ENCODE results near the gene RFLNA.

The RFLNA gene

DNA sequence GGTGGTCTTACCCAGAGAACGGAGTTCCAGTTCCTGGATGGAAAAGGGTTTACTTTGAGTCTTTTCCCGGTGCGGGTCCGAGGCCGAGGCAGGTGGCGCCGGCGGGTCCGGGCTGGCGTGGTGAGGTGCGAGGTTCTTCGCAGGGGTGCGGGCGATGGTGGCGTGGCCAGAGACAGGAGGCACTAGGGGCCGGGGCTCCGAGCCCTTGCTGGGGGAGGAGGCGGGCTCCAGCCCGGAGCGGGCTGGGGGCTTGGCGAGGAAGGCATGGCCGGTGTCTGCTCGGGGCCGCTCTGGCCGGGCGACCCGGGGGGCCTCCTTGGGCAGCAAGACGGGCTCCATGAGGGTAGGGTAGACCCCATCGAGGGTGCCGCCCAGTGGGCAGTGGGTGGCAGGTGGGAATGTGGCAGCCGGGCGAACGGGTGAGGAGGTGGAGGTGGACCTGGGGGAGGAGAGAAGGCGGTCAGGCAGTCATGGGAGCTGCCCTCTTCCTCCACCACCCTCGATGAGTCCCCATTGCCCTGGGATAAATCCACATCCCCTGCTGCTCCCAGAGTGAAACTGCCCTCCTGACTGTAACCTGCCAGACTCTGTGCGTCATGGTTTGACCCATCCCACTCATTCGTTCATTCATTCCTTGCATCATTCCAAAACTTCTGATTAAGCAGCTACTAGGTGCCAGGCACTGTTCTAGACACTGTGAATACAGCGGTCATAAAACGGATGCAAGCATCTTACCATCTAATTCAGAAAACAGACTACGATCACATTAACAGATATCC lies 42.0 kb downstream of the RFLNA start:
- DNase-seq (ENCODE audit: low read depth in 3 of 3) = no peak

DNA sequence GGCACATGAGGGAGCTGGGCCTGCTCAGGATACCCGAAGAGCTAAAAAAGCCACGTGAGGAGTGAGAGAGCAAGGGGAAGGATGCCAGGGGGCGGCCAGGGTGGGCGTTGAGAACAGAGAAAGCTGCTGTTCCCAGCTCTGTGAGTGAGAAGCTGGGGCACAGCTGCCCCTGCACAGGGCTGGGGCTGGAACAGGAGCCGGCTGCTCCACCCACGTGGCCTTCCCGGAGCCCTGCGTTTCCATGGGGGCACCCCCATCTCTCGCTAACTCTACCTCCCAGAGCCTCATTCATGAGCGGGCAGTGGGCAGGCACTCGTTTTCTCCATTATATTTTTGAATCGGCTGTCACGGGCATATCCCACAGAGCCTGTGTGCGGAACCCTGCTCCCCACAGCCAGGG lies 42.7 kb downstream of the RFLNA start:
- DNase-seq (ENCODE audit: low read depth in 3 of 3) = no peak

DNA sequence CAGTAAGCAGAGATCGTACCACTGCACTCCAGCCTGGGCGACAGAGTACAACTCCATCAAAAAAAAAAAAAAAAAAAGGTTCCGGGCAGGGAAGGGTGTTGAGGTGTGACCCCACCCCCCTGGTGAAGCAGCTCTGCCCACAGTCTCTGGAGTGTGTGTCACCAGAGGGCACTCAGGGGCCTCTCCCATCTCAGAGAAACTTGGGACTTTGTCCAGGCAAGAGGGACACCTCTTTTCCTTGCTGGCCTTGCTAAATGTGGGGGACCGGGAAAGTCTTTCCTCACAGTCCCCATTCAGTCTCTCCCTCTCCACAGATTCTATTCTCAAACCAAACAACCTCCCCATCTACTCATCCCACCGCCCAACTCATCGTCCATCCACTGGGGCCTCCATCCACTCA lies 43.6 kb downstream of the RFLNA start:
- no peak for DNase-seq (ENCODE audit: low read depth in 3 of 3)

DNA sequence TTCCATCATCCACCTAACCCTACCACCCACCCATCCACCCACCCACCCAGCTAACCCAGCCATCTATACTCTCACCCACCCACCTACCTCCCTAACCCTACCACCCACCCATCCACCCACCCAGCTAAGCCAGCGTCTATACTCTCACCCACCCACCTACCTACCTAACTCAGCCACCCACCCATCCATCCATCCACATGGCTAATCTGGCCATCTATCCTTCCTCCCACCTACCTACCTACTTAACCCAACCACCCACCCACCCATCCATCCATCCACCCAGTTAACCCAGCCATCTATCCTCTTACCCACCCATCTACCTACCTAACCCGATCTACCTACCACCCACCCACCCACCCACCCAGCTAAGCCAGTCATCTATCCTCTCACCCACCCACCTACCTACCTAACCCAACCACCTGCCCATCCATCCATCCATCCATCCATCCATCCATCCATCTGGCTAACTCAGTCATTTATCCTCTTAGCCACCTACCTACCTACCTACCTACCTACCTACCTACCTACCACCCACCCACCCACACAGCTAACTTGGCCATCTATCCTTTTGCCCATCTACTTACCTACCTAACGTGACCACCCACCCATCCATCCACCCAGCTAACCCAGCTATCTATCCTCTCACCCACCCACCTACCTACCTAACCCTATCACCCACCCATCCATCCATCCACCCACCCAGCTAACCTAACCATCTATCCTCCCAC lies 44.1 kb downstream of the RFLNA start:
- no peak for DNase-seq (ENCODE audit: low read depth in 3 of 3)

DNA sequence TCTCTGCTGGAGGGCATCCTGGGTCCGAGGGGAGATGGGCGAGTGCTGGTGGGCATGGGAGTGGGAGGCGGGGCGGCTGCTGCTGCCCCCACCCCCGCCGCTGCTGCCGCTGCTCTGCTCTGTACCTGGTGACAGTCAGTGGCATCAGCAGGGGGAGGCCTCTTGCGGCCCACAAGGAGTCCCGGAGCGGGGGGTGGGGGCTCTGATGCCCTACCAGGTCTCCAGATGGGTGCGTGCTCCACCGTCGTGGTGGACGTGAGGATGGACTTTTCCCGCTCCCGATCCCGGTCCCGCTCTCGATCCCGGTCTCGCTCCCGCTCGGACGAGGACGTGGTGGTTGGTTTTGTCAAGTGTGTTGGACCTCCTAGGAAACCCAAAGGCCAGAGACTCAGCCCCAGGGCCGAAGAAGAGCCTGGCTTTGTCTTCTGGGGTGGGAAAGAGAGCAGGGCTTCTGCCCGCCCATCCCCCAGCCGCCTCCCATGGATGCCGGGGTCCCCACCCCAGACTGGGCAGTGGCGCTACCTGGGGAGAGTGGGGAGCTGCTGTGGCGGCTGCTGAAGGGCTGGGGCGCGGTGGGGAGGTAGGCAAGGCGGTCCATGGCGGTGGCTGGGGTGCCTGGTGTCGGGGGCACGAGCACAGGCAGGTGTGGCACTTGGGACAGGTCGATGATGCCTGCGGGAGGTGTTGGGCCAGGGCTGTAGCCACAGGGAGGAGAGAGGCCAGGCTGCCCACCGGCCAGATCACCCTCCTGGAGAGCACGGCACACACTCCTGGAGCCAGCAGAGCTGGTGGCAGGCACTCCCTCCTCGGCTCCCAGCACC lies 45.4 kb downstream of the RFLNA start:
- DNase-seq (ENCODE audit: low read depth in 3 of 3) = no peak

DNA sequence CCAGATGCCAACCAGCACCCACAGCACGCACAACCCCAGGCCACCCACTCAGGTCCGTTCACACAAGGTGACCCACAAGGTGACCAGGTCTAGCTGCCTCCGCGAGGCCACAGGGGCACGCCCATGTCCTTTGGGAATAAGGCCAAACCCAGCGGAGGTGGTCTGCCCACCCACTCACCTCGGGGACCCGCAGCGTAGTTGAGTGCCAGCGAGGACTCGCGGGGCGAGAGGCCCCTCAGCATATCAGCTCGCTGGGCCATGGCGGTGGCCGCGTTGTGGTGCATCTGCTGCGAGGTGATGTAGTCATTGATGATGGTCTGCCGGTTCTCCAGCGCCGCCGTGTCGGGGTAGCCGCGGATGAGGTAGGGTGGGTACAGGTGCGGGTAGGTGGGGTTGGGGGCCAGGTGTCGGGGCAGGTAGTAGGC lies 46.8 kb downstream of the RFLNA start:
- DNase-seq (ENCODE audit: low read depth in 3 of 3) = no peak

DNA sequence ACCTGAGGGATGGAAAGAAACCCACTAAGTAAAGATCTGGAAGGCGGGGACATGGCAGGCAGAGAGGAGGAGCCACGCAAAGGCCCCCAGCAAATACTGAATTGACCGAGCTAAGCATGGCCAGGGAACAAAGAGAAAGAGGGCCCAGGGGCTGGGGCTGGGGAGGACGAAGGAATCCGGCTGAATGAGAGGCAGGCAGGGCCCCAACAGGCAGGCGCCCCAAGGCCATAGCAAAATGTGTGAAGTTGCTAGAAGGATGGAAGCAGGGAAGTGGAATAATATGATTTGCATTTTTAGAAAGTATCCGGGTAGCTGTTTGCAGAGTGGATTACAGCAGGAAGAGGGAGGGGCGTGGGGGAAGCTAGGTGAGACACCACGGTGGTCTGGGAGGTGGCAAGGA lies 49.1 kb downstream of the RFLNA start:
- DNase-seq (ENCODE audit: low read depth in 3 of 3) = no peak

DNA sequence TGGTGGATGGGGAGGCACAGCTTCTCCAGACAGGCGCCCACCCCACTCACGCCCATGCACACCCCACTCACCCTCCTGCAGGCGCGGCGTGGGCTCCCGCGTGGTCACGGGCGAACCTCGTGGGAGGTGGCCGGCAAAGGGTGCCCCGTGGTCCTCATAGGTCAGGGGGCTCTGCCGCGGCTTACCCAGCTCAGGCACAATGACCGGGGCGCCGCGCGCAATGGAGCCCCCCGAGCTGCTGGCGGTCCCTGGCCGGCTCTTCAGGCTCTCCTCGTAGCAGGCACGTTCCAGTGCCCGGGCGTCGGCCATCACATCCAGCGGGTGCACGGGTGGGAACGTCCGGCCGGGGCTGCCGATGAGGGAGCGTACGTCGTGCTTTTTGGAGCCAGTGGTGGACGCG lies 49.6 kb downstream of the RFLNA start:
- DNase-seq (ENCODE audit: low read depth in 3 of 3) = no peak

DNA sequence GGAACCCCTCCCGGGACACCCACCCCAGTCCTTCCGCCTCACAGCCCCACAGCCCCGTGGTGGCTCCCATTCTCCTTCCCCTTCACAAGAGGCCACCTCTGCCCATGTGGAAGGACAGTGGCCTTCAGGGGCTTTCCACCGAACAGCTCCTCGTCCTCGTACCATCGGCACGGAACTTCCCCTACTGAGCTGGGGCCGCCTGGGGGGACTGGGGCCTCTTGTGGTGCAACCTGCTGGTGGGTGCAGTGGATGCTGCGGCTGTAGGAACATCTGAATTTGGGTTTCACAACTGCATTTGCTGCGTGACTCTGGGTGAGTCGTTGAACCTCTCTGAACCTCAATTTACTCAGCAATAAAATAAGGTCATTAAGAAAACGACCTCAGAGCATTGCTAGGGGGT lies 50.9 kb downstream of the RFLNA start:
- DNase-seq (ENCODE audit: low read depth in 3 of 3) = no peak

DNA sequence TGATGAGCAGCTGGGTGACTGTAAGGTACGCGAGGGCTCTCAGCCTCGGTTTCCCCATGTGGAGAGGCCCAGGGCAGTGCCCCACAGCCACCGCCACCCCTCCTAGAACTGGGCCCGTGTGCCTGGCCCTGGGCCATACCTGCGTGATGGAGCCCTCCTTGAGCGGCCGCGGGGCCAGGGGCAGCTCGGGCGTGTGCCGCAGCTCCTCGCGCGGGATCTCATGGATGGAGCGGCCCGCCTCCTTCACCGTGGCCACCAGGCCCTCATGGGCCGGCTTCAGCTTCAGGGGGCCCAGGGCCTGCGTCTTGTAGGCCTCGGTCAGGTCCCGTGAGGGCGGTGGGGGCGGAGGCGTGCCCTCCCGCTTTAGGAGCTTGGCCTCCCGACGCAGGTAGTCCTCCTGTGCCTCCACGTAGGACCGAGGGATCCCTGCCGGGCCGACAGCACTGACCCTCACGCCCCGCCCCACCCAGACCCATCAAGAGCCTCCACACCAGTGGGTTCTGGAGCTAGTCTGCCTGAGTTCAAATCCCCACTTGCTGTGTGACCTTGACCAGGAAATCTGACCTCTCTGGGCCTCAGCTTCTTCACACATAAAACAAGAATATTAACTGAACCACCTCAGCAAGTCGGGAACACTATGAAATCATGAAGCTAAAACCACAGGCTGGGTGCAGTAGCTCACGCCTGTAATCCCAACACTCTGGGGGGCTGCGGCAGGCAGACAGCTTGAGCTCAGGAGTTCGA lies 51.7 kb downstream of the RFLNA start:
- no peak for DNase-seq (ENCODE audit: low read depth in 3 of 3)

DNA sequence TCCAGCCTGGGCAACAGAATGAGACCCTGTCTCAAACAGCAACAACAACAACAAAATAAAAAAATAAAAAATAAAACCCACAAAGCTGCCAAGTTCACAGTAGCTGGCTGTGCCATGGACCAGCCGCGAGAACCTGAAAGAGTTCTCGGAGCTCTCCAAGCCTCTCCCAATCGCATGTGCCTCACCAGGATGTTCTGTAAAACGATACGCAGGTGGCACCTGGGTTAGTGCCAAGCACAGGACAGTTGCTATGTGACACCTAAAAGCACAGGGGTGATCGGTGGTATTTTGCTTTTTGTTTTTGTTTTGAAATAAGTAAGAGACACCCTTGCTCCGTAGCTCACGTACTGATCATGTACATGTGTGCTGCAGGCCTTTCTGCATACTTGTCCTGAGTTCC lies 52.4 kb downstream of the RFLNA start:
- no peak for DNase-seq (ENCODE audit: low read depth in 3 of 3)

DNA sequence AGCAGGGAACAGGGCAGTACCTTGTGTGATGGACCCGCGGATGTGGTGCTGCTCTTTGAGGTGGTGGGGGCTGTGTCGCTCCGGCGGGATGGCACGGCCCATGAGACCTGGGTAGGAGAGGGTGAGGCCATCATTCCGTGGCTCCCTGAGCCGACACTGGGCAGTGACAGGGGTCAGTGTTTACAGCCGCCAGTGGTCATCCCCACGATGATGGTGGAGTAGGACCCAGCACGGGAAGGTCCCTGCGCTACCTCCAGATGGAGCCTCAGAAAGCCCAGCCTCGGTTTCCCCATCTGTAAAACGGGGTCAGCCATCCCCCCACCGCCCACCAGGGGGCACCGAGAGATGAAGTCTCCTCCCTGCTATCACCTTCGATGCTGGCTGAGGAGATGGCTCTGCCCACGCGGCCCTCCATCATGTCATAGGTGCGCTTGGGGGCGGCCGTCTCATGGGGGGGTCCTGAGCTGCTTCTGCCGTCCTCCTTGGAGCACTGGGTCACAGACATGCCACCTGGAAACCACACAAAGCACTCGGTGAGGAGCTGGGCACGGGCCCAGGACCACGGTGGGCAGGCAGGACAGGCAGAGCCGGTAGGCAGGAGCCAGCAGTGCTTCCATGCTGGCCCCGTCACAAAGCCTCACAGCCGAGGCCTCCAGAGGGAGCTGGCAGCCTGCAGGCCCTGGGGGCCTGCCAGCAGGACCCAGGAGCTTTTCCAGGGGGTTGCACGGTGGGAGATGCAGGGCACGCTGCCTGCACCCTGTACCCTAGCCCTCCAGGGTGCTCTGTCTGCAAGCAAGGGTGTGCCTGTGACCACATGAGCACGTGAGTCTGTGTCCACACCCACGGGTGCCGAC lies 53.1 kb downstream of the RFLNA start:
- DNase-seq (ENCODE audit: low read depth in 3 of 3) = no peak

DNA sequence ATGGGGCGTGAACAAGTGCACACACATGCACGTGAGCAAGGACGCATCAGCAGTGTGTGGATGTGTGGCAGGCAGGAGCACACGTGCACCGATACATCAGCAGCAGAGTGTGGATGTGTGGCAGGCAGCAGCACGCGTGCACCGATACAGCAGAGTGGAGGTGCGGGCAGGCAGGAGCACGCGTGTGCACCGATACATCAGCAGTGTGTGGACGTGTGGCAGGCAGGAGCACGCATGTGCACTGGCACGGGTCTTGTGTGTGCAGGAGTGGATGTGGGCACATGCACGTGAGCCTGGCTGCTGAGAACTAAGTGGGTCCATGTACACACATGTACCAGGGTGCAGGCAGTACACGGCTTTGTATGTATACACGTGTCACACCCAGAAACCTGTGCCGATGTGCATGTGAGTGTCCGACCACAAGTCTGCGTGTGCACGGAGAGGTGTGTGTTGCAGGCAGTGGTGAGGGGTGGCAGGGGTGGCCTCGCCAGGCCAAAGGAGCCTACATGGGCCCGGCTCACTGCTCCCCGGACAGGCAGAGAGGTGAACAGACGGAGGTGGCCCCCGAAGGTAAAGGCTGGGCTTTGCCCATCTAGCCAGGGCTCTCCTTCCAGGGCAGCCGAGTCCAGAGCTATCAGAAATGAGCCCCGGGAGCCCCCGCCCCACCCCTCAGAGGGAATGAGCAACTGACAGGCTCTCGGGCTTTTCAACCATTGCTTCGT lies 53.9 kb downstream of the RFLNA start:
- DNase-seq (ENCODE audit: low read depth in 3 of 3) = no peak

DNA sequence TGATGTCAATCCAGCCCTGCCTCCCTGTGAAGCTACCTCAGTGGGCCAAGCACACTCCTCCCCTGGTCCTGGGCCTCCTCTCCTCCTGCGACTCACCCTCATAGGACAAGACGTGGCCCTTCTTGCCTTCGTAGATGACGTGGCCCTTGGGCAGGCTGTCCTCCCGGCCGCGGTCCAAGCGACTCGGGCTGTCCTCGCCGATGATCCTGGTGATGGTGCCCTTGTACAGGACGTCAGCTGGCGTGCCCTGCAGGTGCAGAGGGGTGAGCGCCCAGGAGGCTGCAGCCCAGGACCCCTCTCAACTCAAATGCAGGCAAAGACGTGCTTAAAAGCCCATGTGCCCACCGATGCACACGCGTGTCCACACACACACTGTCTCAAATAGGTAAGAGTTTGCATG lies 55.6 kb downstream of the RFLNA start:
- no peak for DNase-seq (ENCODE audit: low read depth in 3 of 3)

DNA sequence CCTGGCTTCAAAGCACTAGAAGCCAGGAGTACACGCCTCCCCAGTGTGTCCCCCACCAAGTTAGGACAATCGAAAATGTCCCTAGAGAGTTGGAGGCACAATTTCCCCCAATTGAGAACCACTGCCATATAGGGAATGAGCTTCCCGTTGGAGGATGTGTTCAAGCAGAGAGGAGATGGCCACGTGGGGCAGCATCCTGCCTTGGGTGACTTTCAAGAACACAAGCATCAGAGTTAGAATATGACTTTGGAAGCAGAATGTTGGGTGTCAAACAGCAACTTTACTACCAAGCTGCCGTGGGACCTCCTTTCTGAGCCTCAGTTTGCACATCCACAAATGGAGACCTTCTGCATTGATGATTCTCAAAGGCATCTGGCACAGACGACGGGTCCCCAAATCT lies 56.5 kb downstream of the RFLNA start:
- DNase-seq (ENCODE audit: low read depth in 3 of 3) = no peak

DNA sequence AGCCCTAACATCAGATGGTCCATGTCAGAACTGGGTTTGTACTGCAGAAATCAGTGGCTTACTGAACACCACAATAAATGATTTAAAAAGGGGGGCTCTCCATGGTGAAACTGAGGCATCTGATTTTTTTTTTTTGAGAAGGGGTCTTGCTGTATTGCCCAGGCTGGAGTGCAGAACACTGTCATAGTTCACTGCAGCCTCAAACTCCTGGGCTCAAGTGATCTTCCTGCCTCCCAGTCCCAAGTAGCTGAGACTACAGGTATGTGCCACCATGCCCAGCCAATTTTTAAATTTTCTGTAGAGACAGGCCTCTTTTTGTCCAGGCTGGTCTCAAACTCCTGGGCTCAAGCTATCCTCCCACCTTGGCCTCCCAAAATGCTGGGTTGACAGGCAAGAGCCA lies 57.4 kb downstream of the RFLNA start:
- no peak for DNase-seq (ENCODE audit: low read depth in 3 of 3)

DNA sequence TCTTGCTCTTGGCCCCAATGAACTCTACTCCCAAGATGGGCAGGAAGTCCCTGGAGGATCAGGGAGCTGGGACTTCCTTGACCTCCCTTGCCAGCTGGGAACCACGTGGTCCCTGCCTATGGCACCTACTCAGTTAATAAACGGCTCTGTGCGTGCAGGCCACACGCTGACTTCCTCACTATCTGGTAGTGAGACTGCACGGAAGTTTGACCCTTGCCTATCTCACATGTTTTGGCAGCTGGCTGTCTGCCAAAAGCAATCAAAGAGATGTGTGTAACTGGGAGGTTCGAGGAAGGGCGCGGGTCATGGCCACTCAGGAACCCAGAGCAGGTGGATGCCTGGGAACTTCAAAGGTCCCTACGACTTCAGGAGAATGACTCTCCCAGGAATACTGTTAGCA lies 57.9 kb downstream of the RFLNA start:
- no peak for DNase-seq (ENCODE audit: low read depth in 3 of 3)

DNA sequence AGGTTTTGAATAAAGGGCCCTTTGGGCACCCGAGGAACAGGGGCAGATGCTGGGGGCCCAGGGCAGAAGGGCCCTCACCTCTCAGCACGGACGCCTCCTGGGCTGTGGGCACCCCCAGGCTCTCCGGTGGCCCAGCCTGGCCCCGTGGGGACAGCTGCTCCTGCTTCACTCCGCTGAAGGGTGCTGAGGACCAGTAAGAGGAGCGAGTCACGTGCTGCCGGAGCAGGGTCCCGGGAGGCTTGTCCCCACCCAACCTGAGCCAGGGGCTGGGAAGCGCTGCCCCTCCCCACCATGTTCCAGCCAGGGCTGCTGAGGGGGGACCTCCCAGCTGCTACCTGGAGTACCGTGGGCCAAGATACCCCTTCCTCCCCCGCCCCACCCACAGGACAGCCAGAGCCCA lies 59.5 kb downstream of the RFLNA start:
- DNase-seq (ENCODE audit: low read depth in 3 of 3) = no peak

DNA sequence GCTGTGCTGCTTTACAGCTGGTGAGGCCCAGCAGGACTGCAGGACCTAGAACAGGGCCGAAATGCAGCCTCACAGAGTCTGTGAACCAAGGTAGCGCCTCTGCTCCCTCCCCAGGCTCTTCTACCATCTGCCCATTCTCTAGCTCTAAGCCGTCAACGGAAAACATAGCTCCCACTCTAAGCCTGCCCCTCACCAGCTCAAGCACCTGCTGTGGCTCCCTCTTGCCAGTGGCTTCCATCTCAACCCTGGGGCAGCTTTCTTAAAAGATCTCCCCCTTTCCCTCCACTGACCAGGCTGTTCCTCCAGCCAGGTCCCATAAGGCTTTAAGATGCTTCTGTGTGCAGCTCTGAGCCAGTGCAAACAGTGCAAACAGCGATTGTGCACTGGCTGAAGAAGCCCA lies 61.3 kb downstream of the RFLNA start:
- DNase-seq (ENCODE audit: low read depth in 3 of 3) = no peak

DNA sequence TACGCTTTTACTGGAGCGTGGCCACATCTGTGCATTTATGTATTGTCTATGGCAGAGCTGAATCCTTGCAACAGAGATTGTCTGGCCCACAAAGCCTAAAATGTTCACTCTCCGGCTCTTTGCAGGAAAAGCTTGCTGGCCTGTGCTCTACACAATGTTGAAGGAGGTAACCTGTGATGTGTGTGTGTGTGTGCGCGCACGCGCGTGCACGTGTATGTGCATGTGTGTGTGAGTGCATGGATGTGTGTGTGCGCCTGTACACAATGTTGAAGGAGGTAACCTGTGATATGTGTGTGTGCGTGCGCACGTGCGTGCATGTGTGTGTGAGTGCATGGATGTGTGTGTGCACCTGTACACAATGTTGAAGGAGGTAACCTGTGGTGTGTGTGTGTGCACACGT lies 62.7 kb downstream of the RFLNA start:
- DNase-seq (ENCODE audit: low read depth in 3 of 3) = no peak
